Limb (tissue), 2 donors: Measurements from ENCODE around the gene RFX1.

Experiments
- DNase-seq, 2 donors: peaks; one replicate each; pipeline ENCODE4 v3.0.0-alpha.2; 2016; ENCODE audit errors: extremely low spot score in 2 of 2

RFX1 gene

DNA sequence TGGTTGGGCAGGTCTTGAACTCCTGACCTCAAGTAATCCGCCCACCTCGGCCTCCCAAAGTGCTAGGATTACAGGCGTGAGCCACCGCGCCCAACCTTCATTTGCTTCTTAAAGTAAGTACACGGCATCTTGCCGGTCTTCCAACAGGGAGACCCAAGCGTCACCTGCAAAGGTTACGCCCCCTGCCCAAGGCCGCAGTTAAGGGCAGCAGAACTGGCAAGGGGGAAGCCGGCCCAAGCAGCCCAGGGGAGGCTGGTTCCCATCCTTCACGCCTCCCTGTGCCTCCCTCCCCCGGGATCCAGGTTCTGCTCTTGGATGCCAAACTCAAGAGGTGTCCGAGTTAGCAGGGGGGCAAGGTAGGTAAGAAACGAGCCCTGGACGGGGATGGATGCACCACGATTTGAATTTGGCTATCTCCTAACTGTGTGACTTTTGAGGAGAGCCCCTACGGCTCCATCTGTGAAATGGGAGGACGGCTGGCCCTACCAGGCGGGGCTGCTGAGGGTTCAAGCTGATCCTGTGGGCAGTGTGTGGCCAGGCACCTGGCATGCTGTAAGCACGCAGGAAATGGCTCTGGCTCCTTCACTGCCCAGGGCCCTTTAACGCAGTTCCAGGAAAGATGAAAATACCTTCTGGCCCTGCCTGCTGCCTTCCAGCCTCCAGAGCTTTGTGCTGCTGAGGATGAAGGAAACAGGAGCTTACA is 9.0 kb downstream of the RFX1 start:
- DNase-seq: no peak

DNA sequence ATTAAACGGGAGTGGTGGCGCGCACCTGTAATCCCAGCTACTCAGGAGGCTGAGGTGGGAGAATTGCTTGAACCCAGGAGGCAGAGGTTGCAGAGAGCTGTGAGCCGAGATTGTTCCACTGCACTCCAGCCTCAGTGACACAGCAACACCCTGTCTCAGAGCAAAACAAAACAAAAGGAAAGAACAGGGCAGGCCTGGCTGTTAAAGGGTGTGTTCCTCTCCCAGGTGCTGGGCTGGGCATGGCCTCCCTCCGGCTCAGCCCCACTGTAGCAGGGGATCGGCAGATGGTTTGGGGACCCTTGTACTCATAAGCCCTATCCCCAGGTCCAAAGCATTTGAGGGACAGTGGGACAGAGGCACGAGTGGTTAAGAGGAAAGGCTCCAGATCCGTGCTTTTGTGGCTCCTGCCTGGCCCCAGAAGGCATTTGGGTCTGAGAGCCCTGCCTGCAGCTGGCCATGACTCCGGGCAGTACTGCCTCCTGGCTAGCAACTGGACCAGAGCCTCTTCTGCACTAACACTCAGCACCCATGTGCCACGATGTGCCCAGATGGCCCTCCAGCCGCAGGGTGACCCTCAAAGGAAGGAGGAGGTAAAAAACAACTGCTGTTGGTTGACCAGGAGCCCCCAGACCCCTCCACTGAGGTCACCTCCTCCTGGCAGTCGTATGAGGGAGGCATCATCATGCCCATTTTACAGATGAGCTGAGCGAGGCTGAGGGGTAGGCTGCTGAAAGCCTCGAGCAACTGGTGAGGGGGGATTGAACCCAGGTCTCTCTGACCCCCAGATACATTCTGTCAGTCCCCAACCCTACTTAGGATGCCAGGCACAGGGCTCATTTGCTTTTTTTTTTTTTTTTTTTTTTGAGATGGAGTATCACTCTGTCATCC is 10.0 kb downstream of the RFX1 start:
- DNase-seq: no peak

DNA sequence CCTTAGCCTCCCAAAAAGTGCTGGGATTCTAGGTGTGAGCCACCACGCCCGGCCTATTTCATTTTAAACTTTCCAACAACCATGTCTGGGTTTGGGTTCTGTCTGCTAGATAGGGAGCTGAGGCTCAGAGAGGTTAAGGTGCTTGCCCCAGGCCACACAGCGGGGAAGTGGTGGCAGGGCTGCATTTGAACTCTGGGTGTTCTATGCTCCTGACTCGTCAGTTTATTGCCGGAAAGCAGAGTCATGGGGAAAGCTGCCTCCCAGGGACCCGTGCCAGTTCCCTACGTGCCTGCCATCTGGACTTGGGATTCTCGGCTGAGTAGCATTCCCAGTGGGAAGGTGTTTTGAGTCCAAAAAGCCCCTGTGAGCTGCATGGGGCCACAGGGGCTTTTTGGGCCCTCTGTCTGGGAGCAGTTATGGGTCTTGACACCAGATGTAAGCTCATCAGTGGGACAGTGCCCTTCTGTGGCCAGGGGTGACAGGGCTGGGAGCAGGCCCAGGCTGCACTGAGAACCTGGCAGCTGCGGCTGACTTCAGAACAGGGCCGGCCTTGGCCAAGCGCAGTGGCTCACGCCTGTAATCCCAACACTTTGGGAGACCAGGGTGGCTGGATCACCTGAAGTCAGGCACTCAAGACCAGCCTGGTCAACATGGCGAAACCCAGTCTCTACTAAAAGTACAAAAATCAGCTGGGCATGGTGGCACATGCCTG is 10.9 kb downstream of the RFX1 start:
- no peak for DNase-seq

DNA sequence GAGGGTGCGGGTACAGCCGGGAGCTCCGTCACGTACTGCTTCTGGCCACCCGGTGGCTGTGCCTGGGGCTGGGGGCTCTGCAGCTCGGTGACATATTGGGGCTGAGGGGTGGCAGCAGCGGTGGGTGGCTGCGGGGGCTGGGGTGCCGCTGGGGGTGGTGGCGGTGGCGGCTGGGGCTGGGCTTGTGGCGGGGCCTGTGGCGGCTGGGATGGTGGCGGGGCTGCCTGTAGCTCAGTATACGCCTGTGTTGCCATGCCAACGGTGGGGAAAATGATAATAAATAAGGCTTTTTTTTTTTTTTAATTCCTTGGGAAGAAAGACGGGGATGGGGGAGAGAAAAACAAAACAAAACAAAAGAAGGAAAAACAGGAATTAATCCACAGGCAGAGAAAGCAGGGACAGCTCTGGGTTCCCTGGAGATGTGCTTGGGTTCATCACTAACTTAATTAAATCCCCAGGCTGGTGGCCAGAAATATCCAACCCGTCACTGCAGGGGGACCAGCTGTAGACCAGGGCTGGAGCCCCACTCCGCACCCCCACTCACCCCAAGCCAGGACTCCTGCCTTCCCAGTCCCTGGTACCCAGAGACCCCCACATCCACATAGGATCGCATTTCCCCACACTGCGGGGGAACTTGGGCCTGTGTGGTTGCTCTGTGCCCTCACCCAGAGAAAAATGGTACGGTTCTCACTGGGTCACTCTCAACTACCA is 12.4 kb downstream of the RFX1 start:
- no peak for DNase-seq

DNA sequence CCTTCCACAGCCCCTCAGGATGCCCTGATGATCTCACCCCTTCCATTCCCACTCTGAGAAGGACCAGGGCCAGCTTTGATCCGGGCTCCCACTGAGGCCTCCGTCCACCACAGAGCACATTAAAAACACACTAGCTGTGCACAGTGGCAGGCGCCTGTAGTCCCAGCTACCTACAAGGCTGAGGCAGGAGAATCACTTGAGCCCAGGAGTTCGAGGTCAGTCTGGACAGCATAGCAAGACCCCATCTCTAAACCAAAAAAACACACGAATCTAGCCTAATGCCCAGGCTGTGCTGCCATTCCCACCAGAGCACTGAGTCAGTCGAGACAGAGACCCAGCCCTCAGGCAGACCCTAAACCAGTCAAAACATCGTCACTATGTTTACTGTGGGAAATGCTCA is 14.1 kb downstream of the RFX1 start:
- no peak for DNase-seq

DNA sequence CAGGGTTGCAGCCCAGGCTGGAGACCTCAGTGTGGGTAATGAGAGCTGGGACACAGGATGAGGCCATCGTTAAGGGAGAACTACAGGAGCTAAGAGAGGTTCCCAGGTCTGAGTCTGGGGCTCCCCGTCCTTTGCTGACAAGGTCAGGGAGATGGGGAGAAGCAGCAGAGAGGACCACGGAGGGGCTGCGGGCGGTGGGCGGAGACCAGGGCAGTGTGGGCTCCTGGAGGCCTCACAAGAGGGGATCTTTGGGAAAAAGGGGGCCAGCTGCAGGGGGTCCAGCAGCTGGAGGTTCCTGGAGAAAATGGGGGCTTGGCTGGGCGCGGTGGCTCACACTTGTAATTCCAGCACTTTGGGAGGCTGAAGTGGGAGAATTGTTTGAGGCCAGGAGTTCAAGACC is 16.0 kb downstream of the RFX1 start:
- DNase-seq: no peak

DNA sequence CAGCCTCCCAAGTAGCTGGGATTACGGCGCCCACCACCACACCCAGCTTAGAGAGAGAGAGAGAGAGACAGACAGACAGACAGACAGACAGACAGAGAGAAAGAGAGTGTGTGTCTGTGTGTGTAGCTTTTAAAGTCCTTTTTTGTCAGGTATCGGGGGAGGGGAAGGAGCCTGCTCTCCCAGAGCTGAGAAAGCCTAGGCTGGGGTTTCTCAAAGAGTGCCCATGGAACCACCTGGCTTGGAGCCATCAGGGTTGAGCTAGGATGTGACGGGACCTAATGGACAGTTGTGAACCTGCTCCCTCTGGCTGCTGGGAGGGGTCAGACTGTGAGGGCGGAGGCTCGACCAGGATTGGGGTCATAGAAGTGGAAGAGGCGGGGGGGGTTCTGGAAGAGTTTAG is 16.6 kb downstream of the RFX1 start:
- no peak for DNase-seq

DNA sequence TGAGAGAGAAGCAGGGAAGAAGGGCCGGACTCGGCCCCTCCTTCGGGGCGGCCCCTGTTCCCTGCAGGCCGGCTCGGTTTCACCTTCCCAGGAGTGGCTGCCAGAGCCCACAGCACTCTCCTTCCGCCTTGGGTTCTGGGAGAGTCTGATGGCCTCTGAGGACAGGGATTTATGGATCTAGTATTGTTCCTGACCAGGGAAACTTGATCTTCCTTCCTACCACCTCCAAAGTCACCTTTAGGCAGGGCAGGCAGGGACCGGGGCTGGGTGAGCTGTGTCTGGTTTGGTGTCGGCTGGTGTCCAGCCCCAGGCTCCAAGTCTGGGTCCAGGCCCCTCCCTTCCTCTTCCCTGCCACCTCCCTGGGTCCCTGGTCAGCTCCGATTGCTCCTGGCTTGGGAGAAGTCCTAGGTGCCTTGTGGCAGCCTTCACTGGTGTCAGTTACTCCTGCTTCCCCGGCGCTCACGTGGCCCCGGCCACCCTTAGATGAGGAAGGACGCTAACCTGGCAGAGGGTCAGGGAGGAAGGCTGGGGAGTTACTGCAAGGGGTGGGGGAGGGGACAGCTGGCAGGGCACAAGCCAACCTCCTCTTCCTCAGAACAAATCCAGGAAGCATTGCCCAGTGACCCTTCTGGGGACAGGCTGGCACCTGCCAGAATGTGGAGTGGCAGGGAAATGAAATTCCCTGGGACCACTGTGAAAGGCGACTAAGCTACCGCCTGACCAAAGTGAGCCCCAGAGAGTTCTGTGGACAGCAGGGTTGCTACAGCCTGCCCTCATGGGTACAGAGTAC is 18.8 kb downstream of the RFX1 start:
- no peak for DNase-seq

DNA sequence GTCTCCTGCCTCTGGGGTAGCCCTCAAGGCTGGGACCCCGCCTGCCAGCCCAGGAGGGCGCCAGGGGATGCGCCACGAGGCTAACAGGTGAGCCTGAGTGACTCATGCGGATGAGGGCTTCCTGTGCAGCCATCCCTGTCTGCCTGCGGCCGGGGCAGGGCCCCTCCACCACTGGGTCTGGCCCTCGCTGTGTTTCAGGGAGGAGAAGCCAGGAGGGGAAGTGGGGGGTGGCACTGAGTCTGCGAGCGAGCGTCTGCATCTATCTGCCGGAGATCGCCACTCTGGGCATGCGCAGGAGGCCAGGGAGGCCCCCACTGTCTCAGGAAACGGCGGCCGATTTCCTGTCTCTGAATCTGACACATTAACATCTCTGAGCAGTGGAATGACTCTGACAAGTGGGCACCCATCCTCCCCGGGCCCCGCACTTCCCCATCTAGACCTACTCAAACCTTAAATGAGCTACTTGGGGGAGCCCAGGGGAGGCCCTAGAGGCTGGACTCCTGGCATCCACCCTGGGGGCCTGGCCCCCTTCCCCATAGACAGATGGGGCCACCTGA is 19.7 kb downstream of the RFX1 start:
- DNase-seq: peak; percentile 76 to 80

DNA sequence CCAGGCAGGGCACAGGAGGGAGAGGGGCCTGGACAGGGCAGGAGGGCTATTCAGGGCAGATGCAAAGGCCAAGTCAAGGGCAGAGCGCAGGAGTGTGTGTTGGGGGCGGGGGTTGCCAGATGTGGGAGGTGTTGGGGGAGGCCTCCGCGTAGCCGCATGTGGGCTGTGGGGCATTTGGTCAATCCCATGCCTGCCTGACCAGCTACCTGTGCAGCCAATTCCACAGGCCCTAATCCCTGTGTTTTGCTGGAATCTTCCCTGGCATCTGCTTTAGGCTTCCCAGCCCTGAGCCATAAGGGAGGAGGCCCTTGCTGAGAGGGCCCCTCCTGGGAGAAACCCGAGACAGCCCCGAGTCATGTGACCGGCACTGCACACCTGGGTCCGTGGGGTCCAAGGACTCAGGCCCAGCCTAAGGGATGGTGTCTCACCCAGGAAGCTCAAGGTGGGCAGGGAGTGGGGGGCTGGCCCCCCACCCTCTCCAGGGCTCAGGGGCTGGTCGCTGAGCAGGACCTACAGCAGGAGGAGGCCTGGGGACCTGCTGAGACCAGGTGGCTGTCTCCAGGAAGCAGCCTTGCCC is 20.3 kb downstream of the RFX1 start:
- DNase-seq: peak in 1 of 2 donors; percentile 29

DNA sequence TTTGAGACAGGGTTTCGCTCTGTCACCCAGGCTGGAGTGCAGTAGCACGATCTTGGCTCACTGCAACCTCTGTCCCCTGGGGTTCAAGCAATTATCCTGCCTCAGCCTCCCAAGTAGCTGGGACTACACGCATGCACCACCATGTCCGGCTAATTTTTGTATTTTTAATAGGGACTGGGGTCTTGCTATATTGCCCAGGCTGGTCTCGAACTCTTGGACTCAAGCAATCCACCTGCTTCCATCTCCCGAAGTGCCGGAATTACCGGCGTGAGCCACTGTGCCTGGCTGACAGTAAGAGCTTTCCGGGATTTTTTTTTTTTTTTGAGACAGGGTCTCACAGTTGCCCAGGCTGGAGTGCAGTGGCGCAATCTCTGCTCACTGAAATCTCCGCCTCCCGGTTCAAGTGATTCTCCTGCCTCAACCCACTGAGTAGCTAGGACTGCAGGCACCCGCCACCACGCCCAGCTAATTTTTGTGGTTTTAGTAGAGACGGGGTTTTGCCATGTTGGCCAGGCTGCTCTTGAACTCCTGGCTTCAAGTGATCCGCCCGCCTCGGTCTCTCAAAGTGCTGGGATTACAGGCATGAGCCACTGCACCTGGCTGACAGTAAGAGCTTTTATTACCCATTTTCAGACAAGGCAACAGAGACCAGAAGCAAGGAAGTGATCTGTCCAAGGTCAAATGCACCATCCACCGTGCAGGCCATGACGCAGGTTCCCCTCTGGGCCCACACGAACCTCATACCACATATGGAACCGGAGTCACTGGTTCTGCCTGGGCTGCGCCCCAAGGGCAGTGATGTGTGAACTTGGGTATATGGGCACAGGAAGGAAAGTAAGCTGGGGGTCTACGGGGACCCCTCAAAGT is 21.0 kb downstream of the RFX1 start:
- no peak for DNase-seq

DNA sequence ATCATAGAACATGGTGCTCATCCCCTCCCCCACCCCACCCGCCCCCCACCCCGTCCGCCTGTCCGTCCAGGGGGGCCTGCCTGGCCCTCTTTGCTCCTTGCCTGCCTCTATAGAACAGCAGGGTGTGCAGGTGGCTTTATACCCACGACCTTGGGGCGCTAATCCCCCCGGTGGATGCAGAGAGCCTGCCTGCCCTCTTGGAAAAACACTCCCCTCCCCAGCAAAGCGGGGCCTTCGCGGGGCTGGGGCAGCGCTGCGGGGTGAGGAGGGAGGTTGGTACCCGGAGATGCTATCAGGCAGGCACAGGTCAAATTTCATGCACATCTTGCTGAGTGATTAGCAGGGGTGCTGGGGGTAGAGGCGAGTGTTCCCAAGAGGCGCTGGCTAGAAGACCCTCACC is 21.9 kb downstream of the RFX1 start:
- peak in 1 of 2 donors; percentile 24 for DNase-seq

DNA sequence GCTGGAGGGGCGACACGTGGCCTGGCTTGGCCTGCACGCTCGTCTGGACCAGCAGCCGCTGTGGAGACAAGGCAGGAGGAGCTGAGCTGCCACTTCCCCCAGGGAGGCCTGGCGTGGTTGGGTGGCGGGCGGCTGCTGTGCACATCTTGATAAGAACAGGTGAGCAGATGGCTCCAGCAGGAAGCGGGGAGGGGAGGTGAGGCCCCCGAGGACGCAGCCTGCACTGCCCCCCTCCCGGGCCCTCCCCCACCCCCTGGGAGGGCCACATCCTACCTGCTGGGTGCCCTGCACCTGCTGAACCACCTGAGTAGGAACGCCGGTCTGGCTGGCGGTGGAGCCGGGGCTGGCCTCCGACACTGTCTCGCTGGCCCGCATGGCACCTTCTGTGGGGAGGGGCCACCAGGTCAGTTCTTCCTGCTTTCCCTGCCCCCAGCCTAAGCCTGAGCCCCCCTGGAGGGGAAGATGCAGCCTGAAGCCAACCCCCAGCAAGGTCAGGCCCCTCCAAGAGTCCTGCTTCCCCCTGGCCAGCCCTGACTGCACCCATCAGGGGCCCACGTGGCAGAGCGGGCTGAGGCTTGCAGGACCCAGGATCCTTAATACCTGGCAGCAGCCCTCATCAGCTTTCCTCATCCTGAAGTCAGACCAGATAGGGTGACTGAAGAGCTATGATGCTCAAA is 22.8 kb downstream of the RFX1 start:
- DNase-seq: peak in 1 of 2 donors; percentile 28

DNA sequence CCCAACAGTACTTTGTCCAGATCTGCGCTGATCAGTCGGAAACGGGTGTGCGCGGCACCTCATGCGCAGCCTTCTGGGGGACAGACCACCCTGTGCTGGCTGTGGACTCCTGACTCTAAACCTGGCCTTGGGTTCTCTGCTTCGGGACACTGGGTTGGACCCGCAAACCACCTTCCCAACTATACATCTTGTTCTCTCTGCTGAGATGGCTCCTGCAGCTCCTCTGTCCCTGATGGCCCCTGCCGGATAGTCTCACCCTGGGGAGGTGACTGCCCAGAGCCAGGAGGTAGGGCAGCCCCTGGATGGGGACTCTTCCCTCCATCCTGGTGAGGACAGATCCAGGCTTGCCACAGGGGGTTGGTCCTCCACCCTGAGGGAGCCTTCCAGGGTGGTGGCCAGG is 23.3 kb downstream of the RFX1 start:
- DNase-seq: no peak

DNA sequence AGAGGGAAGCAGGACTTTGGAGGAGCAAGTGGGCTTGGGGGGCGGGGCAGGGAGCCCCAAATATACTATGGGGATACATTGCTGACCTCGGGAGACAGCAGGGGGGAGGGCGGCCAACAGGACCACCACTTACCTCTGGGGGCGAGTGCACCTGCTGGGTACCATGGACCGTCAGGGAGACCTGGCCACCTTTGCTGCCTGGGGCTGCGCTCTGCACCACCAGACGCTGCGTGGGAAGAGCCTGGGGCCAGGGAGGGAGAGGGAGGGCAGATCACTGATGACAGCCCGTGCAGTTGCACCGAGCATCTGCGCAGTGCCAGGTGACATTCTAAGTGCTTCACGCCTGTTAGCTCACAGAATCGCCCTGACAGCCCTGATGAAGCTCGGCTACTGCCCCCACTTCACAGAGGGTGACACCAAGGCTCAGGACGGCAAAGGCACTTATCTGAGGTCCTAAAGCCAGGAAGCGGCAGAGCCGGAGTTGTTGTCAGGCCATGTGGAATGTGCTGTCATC is 24.1 kb downstream of the RFX1 start:
- DNase-seq: peak in 1 of 2 donors; percentile 31

DNA sequence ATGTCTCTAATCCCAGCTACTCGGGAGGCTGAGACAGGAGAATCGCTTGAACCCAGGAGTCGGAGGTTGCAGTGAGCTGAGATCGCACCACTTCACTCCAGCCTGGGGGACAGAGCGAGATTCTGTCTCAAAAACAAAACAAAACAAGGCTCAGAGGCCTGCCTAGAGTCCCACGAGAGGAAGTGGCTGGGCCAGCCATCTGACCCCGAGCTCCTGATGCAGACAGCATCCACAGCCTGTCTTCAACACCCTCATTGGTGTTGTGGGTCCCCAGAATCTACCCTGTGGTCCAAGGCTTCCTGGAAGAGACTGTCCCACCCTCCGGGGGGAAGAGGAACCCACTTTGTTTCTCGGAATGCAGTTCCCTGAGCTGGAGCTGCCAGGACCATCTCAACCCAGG is 24.7 kb downstream of the RFX1 start:
- DNase-seq: no peak

DNA sequence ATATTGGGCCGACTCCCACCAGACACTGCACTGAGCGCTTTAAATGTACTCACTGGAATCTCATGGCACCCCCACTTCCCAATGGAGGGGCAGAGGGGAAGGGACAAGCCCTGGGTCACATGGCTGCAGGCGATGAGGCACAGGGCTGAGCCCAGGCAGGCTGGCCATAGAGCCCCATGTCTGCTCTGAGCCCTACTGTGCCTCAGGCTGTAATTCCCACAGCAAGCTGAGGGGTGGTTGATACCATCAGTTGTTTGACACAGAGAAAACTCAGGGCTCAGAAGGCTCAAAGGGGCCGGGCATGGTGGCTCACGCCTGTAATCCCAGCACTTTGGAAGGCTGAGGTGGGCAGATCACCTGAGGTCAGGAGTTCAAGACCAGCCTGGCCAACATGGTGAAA is 25.1 kb downstream of the RFX1 start:
- no peak for DNase-seq

DNA sequence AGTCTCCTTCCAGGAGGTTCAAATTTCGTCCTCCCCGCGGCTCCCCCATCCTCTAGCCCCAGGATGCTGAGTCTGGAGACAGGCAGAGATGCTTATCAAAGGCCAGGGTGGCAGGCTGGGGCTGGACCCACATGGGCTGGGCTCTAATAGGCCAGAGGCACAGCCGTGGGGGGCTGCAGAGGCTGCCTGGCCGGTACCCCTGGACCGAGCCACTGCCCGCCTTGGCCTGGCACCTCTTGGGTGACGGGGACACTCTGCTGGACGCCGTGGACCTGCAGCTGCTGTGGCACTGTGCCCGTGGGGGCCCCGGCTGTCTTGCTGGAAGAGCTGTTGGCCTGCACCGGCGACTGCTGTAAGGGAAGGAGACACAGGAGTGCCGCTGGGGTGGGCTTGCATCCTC is 25.8 kb downstream of the RFX1 start:
- peak in 1 of 2 donors; percentile 31 for DNase-seq
